Hepatocyte (in vitro differentiated cells): ENCODE data around the gene IVD.

ENCODE experiments used
- CTCF ChIP-seq: fragments of 200-600 bp; sonication (generic); IDR thresholded peaks from 2 replicates; pipeline ENCODE4 v1.5.1; 2016; ENCODE audit warnings: antibody characterized with exemption, mild to moderate bottlenecking; ENCODE audit not compliant: poor library complexity
- EZH2 ChIP-seq: fragments of 200-600 bp; sonication (generic); IDR thresholded peaks from 2 replicates; pipeline ENCODE4 v1.6.1; 2016; ENCODE audit warnings: antibody characterized with exemption, mild to moderate bottlenecking, borderline replicate concordance
- EZH2phosphoT487 ChIP-seq: fragments of 200-600 bp; sonication (generic); IDR thresholded peaks from one replicate; pipeline ENCODE4 v1.6.1; 2018; ENCODE audit warnings: antibody characterized with exemption, mild to moderate bottlenecking, low read depth, moderate library complexity; ENCODE audit not compliant: unreplicated experiment, severe bottlenecking

- TF ChIP-seq CTCF = no peak
- no peak for TF ChIP-seq EZH2phosphoT487
- no peak for TF ChIP-seq EZH2
Measured at GRCh38 chr15:40469776-40470390, 64.3 kb downstream of the IVD start.
